Measurements from ENCODE around the gene NDUFV1. TPM values are rescaled to one million over a fixed set of nuclear protein-coding genes. Genes with fewer than 3 reads are reported as not detected.

Gene NDUFV1
- total RNA-seq, 4 donors from 2014 or later = 148 to 403 (median 197) TPM

- TF ChIP-seq, protein P1, sequence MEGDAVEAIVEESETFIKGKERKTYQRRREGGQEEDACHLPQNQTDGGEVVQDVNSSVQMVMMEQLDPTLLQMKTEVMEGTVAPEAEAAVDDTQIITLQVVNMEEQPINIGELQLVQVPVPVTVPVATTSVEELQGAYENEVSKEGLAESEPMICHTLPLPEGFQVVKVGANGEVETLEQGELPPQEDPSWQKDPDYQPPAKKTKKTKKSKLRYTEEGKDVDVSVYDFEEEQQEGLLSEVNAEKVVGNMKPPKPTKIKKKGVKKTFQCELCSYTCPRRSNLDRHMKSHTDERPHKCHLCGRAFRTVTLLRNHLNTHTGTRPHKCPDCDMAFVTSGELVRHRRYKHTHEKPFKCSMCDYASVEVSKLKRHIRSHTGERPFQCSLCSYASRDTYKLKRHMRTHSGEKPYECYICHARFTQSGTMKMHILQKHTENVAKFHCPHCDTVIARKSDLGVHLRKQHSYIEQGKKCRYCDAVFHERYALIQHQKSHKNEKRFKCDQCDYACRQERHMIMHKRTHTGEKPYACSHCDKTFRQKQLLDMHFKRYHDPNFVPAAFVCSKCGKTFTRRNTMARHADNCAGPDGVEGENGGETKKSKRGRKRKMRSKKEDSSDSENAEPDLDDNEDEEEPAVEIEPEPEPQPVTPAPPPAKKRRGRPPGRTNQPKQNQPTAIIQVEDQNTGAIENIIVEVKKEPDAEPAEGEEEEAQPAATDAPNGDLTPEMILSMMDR (IDR thresholded peaks at IDR 0.05; ENCODE audit: low read depth) = no peak
These were observed 25.6 kb downstream of the NDUFV1 start for GRCh38 chr11:67632175-67632981.

DNA sequence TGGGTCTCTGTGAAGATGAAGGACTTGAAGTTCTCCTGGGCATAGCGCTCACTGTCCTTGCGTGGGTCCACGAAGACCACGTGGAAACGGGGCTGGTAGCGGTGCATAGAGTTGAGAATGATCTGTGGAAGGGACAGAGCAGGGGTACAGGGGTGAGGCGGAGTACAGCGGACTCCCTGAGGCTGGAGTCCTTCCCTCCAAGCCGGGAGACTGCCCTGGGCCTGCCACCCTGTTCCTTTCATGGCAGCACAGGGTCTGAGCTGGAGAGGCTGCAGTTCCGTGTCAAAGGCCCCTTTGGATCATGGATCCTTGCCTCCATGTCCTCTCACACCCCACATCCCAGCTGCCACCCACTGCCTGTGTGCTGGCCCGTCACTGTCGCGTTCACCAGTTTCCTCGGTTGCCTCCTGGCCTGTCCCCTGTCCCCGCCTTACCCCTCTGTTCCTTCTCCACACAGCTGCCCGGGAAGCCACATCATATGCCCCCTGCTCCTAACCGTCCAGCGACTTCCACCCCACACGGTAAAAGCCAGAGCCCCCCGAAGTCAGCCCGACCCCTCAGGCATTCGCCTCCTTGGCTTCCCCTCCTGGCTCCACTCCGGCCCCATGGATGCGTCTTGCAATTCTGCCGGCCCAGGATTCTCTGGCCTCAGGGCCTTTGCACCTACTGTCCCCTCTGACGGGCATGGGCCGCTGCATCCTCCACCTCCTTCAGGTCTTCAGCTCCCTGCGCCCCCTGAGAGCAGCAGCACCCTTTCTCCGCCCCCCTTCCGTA lies 26.4 kb downstream of the NDUFV1 start:
- TF ChIP-seq, protein P1 (IDR thresholded peaks at IDR 0.05; ENCODE audit: low read depth) = no peak

DNA sequence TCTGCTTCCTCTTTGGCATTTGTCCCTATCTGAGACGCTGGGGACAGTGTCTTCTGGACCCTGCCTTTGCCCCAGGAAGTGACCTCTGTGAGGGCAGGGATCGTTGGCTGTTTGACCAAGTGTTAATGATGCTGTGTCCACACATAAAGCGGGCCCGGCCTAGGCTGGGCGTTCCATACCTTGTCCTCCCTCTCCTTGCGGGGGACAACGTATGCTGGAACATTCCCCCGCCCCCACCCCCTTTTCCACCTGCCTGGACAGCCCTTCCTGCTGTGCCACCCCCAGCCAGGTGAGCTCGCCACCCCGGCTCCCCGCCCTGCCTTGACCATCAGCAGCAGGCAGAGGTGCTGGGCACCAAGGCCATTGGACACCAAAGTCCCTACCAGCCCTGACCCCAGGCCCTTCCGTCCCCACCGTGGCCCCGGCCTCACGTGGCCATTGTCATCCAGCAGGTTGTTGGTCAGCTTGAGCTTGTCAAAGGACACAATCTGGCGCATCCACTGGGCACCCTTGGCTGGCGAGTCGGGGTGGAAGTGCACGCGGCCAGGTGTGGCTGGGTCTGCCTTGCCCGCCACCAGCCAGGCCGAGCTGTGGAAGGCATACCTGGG lies 27.1 kb downstream of the NDUFV1 start:
- TF ChIP-seq, protein P1 (IDR thresholded peaks at IDR 0.05; ENCODE audit: low read depth) = no peak

DNA sequence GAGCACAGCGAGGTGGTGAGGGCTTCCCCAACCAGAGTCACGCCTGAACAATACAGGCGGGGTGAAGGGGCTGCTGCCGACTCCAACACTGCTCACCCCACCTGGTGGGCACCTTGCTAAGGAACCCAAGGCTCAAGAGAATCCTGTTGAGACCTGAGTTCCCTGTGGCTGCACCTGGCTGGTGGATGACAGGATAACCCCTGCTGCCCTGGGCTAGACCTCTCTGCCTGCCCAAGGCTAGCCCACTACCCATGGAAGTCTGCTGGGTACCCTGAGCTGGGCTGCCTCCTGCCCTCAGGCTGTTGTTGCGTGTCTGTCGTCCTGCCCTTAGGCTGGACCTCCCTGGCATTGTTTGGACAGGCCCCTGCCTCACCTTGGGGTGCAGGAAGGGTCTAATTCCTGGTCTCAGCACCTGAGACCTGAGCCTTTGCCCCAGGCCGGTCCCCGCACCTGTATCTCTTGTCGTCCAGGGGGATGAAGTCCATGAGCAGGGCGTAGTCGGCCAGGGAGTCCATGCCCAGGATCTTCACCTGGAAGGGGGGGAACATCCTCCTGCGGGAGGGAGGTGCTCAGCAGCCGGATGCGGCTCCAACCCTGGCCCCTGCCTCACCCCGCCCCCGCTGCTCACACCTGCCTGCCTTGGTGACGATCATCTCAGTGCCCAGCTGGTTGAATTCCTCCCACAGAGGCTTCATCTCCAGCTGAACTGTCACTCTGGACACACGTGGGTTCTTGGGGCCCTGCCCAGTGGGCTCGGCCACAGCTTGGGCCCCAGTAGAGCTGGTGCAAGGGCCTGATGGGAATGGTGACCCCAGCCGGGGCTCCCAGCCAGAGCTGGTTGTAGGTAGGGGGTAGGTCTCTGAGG lies 27.9 kb downstream of the NDUFV1 start:
- TF ChIP-seq, protein P1 (IDR thresholded peaks at IDR 0.05; ENCODE audit: low read depth) = no peak

DNA sequence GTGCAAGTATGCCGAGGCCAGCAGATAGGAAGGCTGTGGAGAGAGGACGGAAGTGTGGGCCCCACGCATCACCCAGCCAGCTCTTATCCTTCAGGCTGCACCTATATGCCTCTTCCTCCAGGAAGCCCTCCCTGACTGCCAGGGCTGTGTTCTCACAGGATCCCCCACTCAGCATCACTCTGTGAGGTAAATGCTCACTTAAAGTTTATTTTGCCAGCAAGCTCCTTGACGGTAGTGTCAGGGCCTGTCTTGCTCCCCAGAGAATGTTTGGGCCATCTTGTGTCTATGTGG lies 28.4 kb downstream of the NDUFV1 start:
- TF ChIP-seq, protein P1 (IDR thresholded peaks at IDR 0.05; ENCODE audit: low read depth) = no peak

DNA sequence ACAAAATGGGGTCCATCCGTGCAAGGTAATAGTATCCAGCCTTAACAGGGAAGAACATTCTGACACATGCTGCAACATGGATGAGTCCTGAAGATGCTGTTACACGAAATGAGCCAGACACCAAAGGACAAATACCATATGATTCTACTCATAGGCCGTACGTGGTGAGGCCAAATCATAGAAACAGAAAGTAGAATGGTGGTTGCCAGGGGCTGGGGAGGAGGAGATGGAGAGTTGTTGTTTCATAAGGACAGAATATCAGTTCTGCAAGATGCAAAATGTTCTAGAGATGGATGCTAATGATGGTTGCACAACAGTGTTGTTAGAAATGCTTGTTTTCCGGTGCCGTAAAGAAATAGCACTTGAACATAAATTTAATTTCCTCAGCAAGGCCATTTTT lies 30.2 kb downstream of the NDUFV1 start:
- TF ChIP-seq, protein P1 (IDR thresholded peaks at IDR 0.05; ENCODE audit: low read depth) = no peak
